HepG2 (cell line): Measurements from ENCODE around the gene PLEKHG7. TPM values are rescaled to one million over a fixed set of nuclear protein-coding genes. Genes with fewer than 3 reads are reported as not detected.

Experiments
- ATAC-seq: fragments of 200-7000 bp; cut with Tn5 transposase; 3 replicates; pipeline ENCODE4 v1.9.1; 2020; ENCODE audit warnings: mild to moderate bottlenecking, moderate library complexity
- BruUV-seq: library from RNA; stranded (reverse); fragments of 400-500 nt; replicated peaks from 2 replicates; lab custom pipeline; 2021; lab: Mats Ljungman, UMichigan
- CTCF ChIA-PET: fragments of 300-600 bp; formaldehyde crosslinking; extraction: SDS; loops from one replicate; lab custom pipeline; 2021; ENCODE audit warnings: low total read pairs, inconsistent platforms, low intra/inter-chr PET ratio; lab: Yijun Ruan, JAX
- POLR2A ChIA-PET: fragments of 350-600 bp; sonication (Branson Sonifier 250); formaldehyde crosslinking; loops from one replicate; lab custom pipeline; 2020; ENCODE audit warnings: antibody characterized with exemption, inconsistent platforms; lab: Yijun Ruan, JAX
- DNase-seq: peaks from one replicate; pipeline ENCODE4 v3.0.0-alpha.2; 2015; ENCODE audit warnings: low spot score
- FAIRE-seq: peaks from 3 replicates; lab custom pipeline; 2011; peaks lifted over from hg19 to GRCh38; lab: Jason Lieb, UNC
- H2AFZ ChIP-seq: one replicate; pipeline ENCODE4 v1.6.1; 2011; ENCODE audit warnings: low read length, inconsistent platforms
- H3K27ac ChIP-seq: fragments of 300-600 bp; 3 replicates; pipeline ENCODE4 v1.8.0; 2011; ENCODE audit warnings: mixed run types, mild to moderate bottlenecking, mixed read lengths, low read length, inconsistent platforms; ENCODE audit not compliant: insufficient read depth; ENCODE audit errors: extremely low read length
- H3K27me3 ChIP-seq, 2 experiments: fragments of 200-600 bp in 1 of 2; 2 replicates in 1 of 2; 3 replicates in 1 of 2; pipeline versions ENCODE4 v1.6.0 to v1.8.0; 2011; ENCODE audit warnings: low read length in 2 of 2, mild to moderate bottlenecking in 2 of 2, moderate library complexity in 2 of 2, inconsistent platforms in 1 of 2; ENCODE audit not compliant: insufficient read depth in 2 of 2, control insufficient read depth in 1 of 2
- H3K36me3 ChIP-seq, 2 experiments: fragments of 200-600 bp in 1 of 2; replicated peaks in 1 of 2; 2 replicates in 1 of 2; 3 replicates in 1 of 2; pipeline versions ENCODE4 v1.5.1 to v1.8.0; 2011; ENCODE audit warnings: low read length in 2 of 2, inconsistent platforms in 1 of 2; ENCODE audit not compliant: insufficient read depth in 2 of 2, control insufficient read depth in 1 of 2
- H3K4me1 ChIP-seq: 2 replicates; pipeline ENCODE4 v1.5.1; 2012; ENCODE audit warnings: low read length, inconsistent platforms; ENCODE audit not compliant: insufficient read depth
- H3K4me2 ChIP-seq: 2 replicates; pipeline ENCODE4 v1.6.0; 2011; ENCODE audit warnings: low read depth, low read length, inconsistent platforms
- H3K4me3 ChIP-seq, 3 experiments: fragments of 200-600 bp in 1 of 3; sonication (generic), shearing (Covaris generic) in 1 of 3; replicated peaks in 1 of 3; 2 replicates each; pipeline ENCODE4 v1.5.1; 2011 to 2016; ENCODE audit warnings: low read length in 3 of 3, inconsistent platforms in 2 of 3, low read depth in 2 of 3, mild to moderate bottlenecking in 2 of 3, control low read depth in 1 of 3, mixed read lengths in 1 of 3; ENCODE audit not compliant: insufficient read depth in 1 of 3
- H3K79me2 ChIP-seq: one replicate; pipeline ENCODE4 v1.6.1; 2011; ENCODE audit warnings: low read length, inconsistent platforms; ENCODE audit not compliant: insufficient read depth
- H3K9ac ChIP-seq: 2 replicates; pipeline ENCODE4 v1.6.0; 2011; ENCODE audit warnings: mild to moderate bottlenecking, low read depth, low read length, inconsistent platforms; ENCODE audit not compliant: insufficient read depth
- H3K9me3 ChIP-seq: 2 replicates; pipeline ENCODE4 v1.5.1; 2012; ENCODE audit warnings: mild to moderate bottlenecking, low read length
- H4K20me1 ChIP-seq: 2 replicates; pipeline ENCODE4 v1.6.0; 2011; ENCODE audit warnings: inconsistent platforms, mild to moderate bottlenecking, low read length, moderate library complexity; ENCODE audit not compliant: insufficient read depth
- CBX1 ChIP-seq: IDR thresholded peaks from one replicate; pipeline ENCODE4 v1.6.1; 2016; ENCODE audit warnings: antibody characterized with exemption, low read depth
- CHD2 ChIP-seq: IDR thresholded peaks from 2 replicates; pipeline ENCODE4 v1.6.1; 2011; ENCODE audit warnings: low read depth, low read length, improper control_type of control experiment
- ISL2 ChIP-seq: sonication (generic); formaldehyde crosslinking; IDR thresholded peaks from 2 replicates; pipeline ENCODE4 v1.5.0; 2020; ENCODE audit warnings: missing genetic modification reagents
- NCOA1 ChIP-seq: sonication (generic); formaldehyde crosslinking; IDR thresholded peaks from 2 replicates; pipeline ENCODE4 v1.9.0; 2021; ENCODE audit warnings: missing genetic modification reagents
- PCBP1 ChIP-seq: fragments of 200-400 bp; formaldehyde crosslinking; IDR thresholded peaks from 2 replicates; pipeline ENCODE4 v1.6.1; 2017; ENCODE audit warnings: mild to moderate bottlenecking, low read depth, low read length, borderline replicate concordance
- REL ChIP-seq: sonication (generic); formaldehyde crosslinking; conservative IDR thresholded peaks from 2 replicates; pipeline ENCODE4 v1.8.0; 2022; ENCODE audit warnings: mild to moderate bottlenecking, missing genetic modification reagents, moderate library complexity
- RFXANK ChIP-seq: IDR thresholded peaks from 2 replicates; pipeline ENCODE4 v1.6.1; 2016
- RORA ChIP-seq: sonication (generic); formaldehyde crosslinking; IDR thresholded peaks from 2 replicates; pipeline ENCODE4 v1.5.0; 2020; ENCODE audit warnings: mild to moderate bottlenecking, missing genetic modification reagents, moderate library complexity
- SMYD3 ChIP-seq: sonication (generic); formaldehyde crosslinking; IDR thresholded peaks from 2 replicates; pipeline ENCODE4 v1.8.1; 2023; ENCODE audit warnings: mild to moderate bottlenecking, missing genetic modification reagents
- SRSF4 ChIP-seq: fragments of 200-400 bp; formaldehyde crosslinking; IDR thresholded peaks from one replicate; pipeline ENCODE4 v1.6.1; 2018; ENCODE audit warnings: mild to moderate bottlenecking, low read depth, low read length, moderate library complexity; ENCODE audit not compliant: poor library complexity, severe bottlenecking
- ZBTB38 ChIP-seq: sonication (generic); formaldehyde crosslinking; IDR thresholded peaks from 2 replicates; pipeline ENCODE4 v1.5.1; 2020; ENCODE audit warnings: mild to moderate bottlenecking, missing genetic modification reagents
- ZNF225 ChIP-seq: sonication (generic); formaldehyde crosslinking; IDR thresholded peaks from 2 replicates; pipeline ENCODE4 v1.4.0; 2020; ENCODE audit warnings: mild to moderate bottlenecking, missing genetic modification reagents
- ZNF3 ChIP-seq: IDR thresholded peaks from 2 replicates; pipeline ENCODE4 v1.7.0; 2017; ENCODE audit warnings: inconsistent platforms
- ZNF737 ChIP-seq: sonication (generic); formaldehyde crosslinking; IDR thresholded peaks from 2 replicates; pipeline ENCODE4 v1.5.0; 2020; ENCODE audit warnings: missing genetic modification reagents, mild to moderate bottlenecking, borderline replicate concordance
- WGBS: methylation state at CpG from one replicate; pipeline ENCODE4 v1.1.6; 2017; ENCODE audit warnings: low lambda C conversion rate; 5-methylcytosine and 5-hydroxymethylcytosine counted together
- in situ Hi-C: cut with HindIII; loops from 2 replicates; pipeline ENCODE4 v1.10.0; 2017; ENCODE audit warnings: low pct_unique_long_range_greater_than_20kb; ENCODE audit not compliant: extremely low pct_ligation_motif_present
- intact Hi-C: fragments of 100-400 bp; cut with micrococcal nuclease; formaldehyde crosslinking; loops from one replicate; pipeline ENCODE4 v1.10.0; 2022; ENCODE audit not compliant: unreplicated experiment
- polyA plus RNA-seq, 8 experiments: library from polyadenylated mRNA; depleted of rRNA in 3 of 8; stranded (reverse) in 7 of 8; unstranded in 1 of 8; fragments of >200 nt; fragmentation: Illumina TruSeq in 4 of 8; extraction: Trizol in 4 of 8; gene quantifications; 2 replicates each; pipeline versions ENCODE4 v1.2.1 to v1.2.3, GENCODE V29; 2011 to 2016; ENCODE audit warnings: low read depth in 4 of 8, missing spikeins in 1 of 8, mixed read lengths in 1 of 8; ENCODE audit not compliant: insufficient read depth in 1 of 8
- total RNA-seq, 5 experiments: library from RNA; depleted of rRNA; stranded (reverse); fragments of >200 nt; fragmentation: Illumina TruSeq; extraction: Trizol; gene quantifications; 2 replicates each; pipeline ENCODE4 v1.2.3, GENCODE V29; 2016; ENCODE audit warnings: low read depth in 1 of 5
- TF ChIP-seq, protein P1 (sequence below): sonication (generic); formaldehyde crosslinking; IDR thresholded peaks from 2 replicates; pipeline ENCODE4 v1.5.0; 2020; ENCODE audit warnings: mild to moderate bottlenecking, missing genetic modification reagents
- TF ChIP-seq, protein P2 (sequence below): sonication (generic); formaldehyde crosslinking; IDR thresholded peaks from 2 replicates; pipeline ENCODE4 v1.4.0; 2020; ENCODE audit warnings: missing genetic modification reagents
- TF ChIP-seq, protein P3 (sequence below), 2 experiments: fragments of 450-650 bp in 1 of 2; sonication (generic) in 1 of 2; formaldehyde crosslinking; IDR thresholded peaks; 2 replicates each; pipeline versions ENCODE4 v1.5.0 to v1.8.0; 2020 to 2022; ENCODE audit warnings: mild to moderate bottlenecking in 1 of 2, missing genetic modification reagents in 1 of 2

The PLEKHG7 gene
- total and polyA plus RNA-seq, 2 of the 13 experiments (the other 11 are each of a cell fraction or from before 2014, with no cell fraction given): not detected

DNA sequence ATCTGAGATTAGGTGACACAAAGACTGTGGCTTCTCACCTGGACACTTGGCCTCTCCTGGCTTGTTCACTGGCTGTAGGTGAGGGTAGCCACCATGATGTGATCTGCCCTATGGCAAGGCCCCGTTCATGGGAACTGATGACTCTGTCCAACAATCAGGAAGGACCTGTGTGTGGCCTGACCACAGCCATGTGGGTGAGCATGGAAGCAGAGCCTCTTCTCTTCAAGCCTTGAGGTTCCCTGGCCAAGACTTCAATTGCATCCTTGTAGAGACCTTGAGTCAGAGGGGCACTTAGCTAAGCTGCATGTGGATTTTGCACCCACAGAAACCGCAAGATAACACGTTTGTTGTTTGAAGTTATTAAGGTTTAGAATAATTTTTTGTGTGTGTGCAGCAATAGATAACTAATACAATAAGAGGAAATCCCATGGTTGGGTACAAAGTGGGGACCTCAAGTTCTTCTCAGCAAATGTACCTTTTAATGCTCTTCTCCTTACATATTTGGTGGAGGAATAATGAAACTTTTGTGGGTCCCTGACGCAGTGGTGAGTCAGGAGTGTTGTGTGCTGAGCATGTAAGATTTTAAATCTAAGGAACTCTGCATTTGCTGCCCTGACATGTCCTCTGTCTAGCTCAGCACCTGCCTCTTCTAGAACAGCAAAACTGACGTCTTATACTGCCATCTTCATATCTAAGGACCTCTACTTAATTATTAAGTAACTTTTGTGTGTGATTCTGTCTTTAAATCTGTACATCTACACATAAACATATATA lies 27.5 kb upstream of the PLEKHG7 start:
- ATAC-seq: no peak
- no TSS peak for BruUV-seq
- in situ Hi-C loops (no loop called here), intact Hi-C loops (no loop called here)
- TF ChIP-seq REL (CRISPR knock-in tag) (no peak), SRSF4 (no peak), NCOA1 (CRISPR knock-in tag) (no peak), ZNF737 (no peak), ZNF225 (no peak), PCBP1 (no peak), RFXANK (CRISPR knock-in tag) (no peak), CHD2 (no peak), CBX1 (no peak), ZBTB38 (CRISPR knock-in tag) (no peak), ISL2 (CRISPR knock-in tag) (no peak), RORA (no peak), SMYD3 (no peak), ZNF3 (CRISPR knock-in tag) (no peak)
- TF ChIP-seq, protein P1, sequence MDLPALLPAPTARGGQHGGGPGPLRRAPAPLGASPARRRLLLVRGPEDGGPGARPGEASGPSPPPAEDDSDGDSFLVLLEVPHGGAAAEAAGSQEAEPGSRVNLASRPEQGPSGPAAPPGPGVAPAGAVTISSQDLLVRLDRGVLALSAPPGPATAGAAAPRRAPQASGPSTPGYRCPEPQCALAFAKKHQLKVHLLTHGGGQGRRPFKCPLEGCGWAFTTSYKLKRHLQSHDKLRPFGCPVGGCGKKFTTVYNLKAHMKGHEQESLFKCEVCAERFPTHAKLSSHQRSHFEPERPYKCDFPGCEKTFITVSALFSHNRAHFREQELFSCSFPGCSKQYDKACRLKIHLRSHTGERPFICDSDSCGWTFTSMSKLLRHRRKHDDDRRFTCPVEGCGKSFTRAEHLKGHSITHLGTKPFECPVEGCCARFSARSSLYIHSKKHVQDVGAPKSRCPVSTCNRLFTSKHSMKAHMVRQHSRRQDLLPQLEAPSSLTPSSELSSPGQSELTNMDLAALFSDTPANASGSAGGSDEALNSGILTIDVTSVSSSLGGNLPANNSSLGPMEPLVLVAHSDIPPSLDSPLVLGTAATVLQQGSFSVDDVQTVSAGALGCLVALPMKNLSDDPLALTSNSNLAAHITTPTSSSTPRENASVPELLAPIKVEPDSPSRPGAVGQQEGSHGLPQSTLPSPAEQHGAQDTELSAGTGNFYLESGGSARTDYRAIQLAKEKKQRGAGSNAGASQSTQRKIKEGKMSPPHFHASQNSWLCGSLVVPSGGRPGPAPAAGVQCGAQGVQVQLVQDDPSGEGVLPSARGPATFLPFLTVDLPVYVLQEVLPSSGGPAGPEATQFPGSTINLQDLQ: no peak
- TF ChIP-seq, protein P2, sequence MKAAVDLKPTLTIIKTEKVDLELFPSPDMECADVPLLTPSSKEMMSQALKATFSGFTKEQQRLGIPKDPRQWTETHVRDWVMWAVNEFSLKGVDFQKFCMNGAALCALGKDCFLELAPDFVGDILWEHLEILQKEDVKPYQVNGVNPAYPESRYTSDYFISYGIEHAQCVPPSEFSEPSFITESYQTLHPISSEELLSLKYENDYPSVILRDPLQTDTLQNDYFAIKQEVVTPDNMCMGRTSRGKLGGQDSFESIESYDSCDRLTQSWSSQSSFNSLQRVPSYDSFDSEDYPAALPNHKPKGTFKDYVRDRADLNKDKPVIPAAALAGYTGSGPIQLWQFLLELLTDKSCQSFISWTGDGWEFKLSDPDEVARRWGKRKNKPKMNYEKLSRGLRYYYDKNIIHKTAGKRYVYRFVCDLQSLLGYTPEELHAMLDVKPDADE (CRISPR knock-in tag): no peak
- TF ChIP-seq, protein P3, sequence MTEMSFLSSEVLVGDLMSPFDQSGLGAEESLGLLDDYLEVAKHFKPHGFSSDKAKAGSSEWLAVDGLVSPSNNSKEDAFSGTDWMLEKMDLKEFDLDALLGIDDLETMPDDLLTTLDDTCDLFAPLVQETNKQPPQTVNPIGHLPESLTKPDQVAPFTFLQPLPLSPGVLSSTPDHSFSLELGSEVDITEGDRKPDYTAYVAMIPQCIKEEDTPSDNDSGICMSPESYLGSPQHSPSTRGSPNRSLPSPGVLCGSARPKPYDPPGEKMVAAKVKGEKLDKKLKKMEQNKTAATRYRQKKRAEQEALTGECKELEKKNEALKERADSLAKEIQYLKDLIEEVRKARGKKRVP (CRISPR knock-in tag; IDR thresholded peaks at IDR 0.05): no peak
- no peak for DNase-seq
- no peak overlapping the region for H2AFZ ChIP-seq
- WGBS: 0% methylated on average over 5 of the region's 5 CpGs
- FAIRE-seq: no peak
- no peaks in the 10 kb centered on the region for H3K36me3 ChIP-seq
- no peaks in the 10 kb centered on the region for H3K9me3 ChIP-seq
- ChIA-PET POLR2A (no interaction called here), CTCF (no interaction called here)
- no peaks in the 10 kb centered on the region for H3K79me2 ChIP-seq
- no peak overlapping the region for H3K4me2 ChIP-seq
- H4K20me1 ChIP-seq: no peaks in the 10 kb centered on the region
- H3K4me3 ChIP-seq: no peak overlapping the region
- H3K9ac ChIP-seq: no peak overlapping the region
- no peak overlapping the region for H3K27ac ChIP-seq
- no peaks in the 10 kb centered on the region for H3K27me3 ChIP-seq
- H3K4me1 ChIP-seq: no peaks in the 10 kb centered on the region
